Endothelial cell of umbilical vein (primary cell): ENCODE data around the gene SYNM. TPM values are rescaled to one million over a fixed set of nuclear protein-coding genes. Genes with fewer than 3 reads are reported as not detected.

ENCODE experiments used
- BruUV-seq: library from RNA; stranded (reverse); fragments of 400-500 nt; replicated peaks from 2 replicates; lab custom pipeline; 2021; lab: Mats Ljungman, UMichigan
- CTCF ChIA-PET: fragments of 300-600, 350-600 bp; sonication (Branson Sonifier 250); formaldehyde crosslinking; loops from one replicate; lab custom pipeline; 2021; ENCODE audit warnings: antibody characterized with exemption, inconsistent platforms; lab: Charles Lee
- POLR2A ChIA-PET: fragments of 300-600, 350-600 bp; sonication (Branson Sonifier 250); formaldehyde crosslinking; loops from one replicate; lab custom pipeline; 2021; ENCODE audit warnings: antibody characterized with exemption, inconsistent platforms; lab: Charles Lee
- DNase-seq: peaks from one replicate; pipeline ENCODE4 v3.0.0-alpha.2; 2011; ENCODE audit warnings: low read depth, low spot score
- FAIRE-seq: peaks from 2 replicates; lab custom pipeline; 2011; peaks lifted over from hg19 to GRCh38; lab: Jason Lieb, UNC
- H2AFZ ChIP-seq: 2 replicates; pipeline ENCODE4 v1.6.0; 2012; ENCODE audit warnings: low read depth, low read length, control low read depth, inconsistent platforms
- H3K27ac ChIP-seq: 2 replicates; pipeline ENCODE4 v1.5.1; 2011; ENCODE audit warnings: low read depth, mild to moderate bottlenecking, control low read depth, low read length, moderate library complexity; ENCODE audit not compliant: insufficient read depth
- H3K27me3 ChIP-seq, 2 experiments: 2 replicates each; pipeline versions ENCODE4 v1.6.0 to v1.6.1; 2011; ENCODE audit warnings: low read length in 2 of 2, mixed read lengths in 1 of 2; ENCODE audit not compliant: control insufficient read depth in 2 of 2, insufficient read depth in 2 of 2
- H3K36me3 ChIP-seq, 2 experiments: 2 replicates in 1 of 2; 3 replicates in 1 of 2; pipeline ENCODE4 v1.5.1; 2011; ENCODE audit warnings: low read length in 2 of 2, mild to moderate bottlenecking in 1 of 2, moderate library complexity in 1 of 2; ENCODE audit not compliant: control insufficient read depth in 2 of 2, insufficient read depth in 2 of 2; ENCODE audit errors: extremely low read depth in 1 of 2
- H3K4me1 ChIP-seq: 3 replicates; pipeline ENCODE4 v1.5.1; 2011; ENCODE audit warnings: mild to moderate bottlenecking, low read length; ENCODE audit not compliant: control insufficient read depth, insufficient read depth; ENCODE audit errors: extremely low read depth
- H3K4me2 ChIP-seq: 2 replicates; pipeline ENCODE4 v1.6.1; 2011; ENCODE audit warnings: low read length, control low read depth, mixed read lengths; ENCODE audit not compliant: insufficient read depth
- H3K4me3 ChIP-seq, 3 experiments: fragments of 200-600 bp in 1 of 3; sonication (generic), shearing (Covaris generic) in 1 of 3; replicated peaks in 1 of 3; 2 replicates each; pipeline ENCODE4 v1.5.1; 2011 to 2016; ENCODE audit warnings: control low read depth in 3 of 3, low read length in 3 of 3, mild to moderate bottlenecking in 2 of 3, inconsistent platforms in 1 of 3, low read depth in 1 of 3, moderate library complexity in 1 of 3; ENCODE audit not compliant: insufficient read depth in 1 of 3
- H3K79me2 ChIP-seq: 2 replicates; pipeline ENCODE4 v1.6.0; 2012; ENCODE audit warnings: low read length, inconsistent platforms; ENCODE audit not compliant: control insufficient read depth, insufficient read depth
- H3K9ac ChIP-seq: replicated peaks from 2 replicates; pipeline ENCODE3; 2011; ENCODE audit warnings: low read length, control low read depth; ENCODE audit not compliant: insufficient read depth; ENCODE audit errors: extremely low read depth
- H3K9me1 ChIP-seq: replicated peaks from 3 replicates; pipeline ENCODE4 v1.6.0; 2011; ENCODE audit warnings: mild to moderate bottlenecking, low read length; ENCODE audit not compliant: control insufficient read depth, insufficient read depth; ENCODE audit errors: extremely low read depth
- H3K9me3 ChIP-seq: replicated peaks from 2 replicates; pipeline ENCODE4 v1.5.1; 2012; ENCODE audit warnings: low read length, inconsistent platforms; ENCODE audit not compliant: control insufficient read depth, insufficient read depth
- H4K20me1 ChIP-seq: replicated peaks from 2 replicates; pipeline ENCODE3; 2011; ENCODE audit warnings: mild to moderate bottlenecking, low read length; ENCODE audit not compliant: control insufficient read depth, insufficient read depth; ENCODE audit errors: extremely low read depth
- EZH2 ChIP-seq: IDR thresholded peaks from 2 replicates; pipeline ENCODE4 v1.6.1; 2012; ENCODE audit warnings: borderline replicate concordance, low read depth, mild to moderate bottlenecking, moderate library complexity, low read length, inconsistent platforms; ENCODE audit not compliant: severe bottlenecking
- FOS ChIP-seq: IDR thresholded peaks from 2 replicates; pipeline ENCODE4 v1.6.1; 2011; ENCODE audit warnings: mild to moderate bottlenecking, low read length, moderate library complexity, borderline replicate concordance; ENCODE audit not compliant: insufficient read depth
- GATA2 ChIP-seq: IDR thresholded peaks from 2 replicates; pipeline ENCODE4 v1.7.0; 2011; ENCODE audit warnings: low read depth, mild to moderate bottlenecking, moderate library complexity, mixed read lengths, low read length; ENCODE audit not compliant: insufficient read length, insufficient read depth
- JUN ChIP-seq: IDR thresholded peaks from 2 replicates; pipeline ENCODE4 v1.6.1; 2011; ENCODE audit warnings: borderline replicate concordance, low read depth; ENCODE audit not compliant: insufficient read length, insufficient read depth
- MYC ChIP-seq: IDR thresholded peaks from one replicate; pipeline ENCODE4 v1.6.1; 2011; ENCODE audit warnings: mild to moderate bottlenecking, low read depth, low read length
- POLR2A ChIP-seq: IDR thresholded peaks from 2 replicates; pipeline ENCODE4 v1.6.1; 2012; ENCODE audit warnings: low read depth, mild to moderate bottlenecking, control low read depth, low read length
- POLR2AphosphoS5 ChIP-seq: IDR thresholded peaks from 2 replicates; pipeline ENCODE4 v1.6.1; 2012; ENCODE audit warnings: low read depth, mild to moderate bottlenecking, control low read depth, low read length, moderate library complexity; ENCODE audit not compliant: insufficient read depth
- dilution Hi-C: fragments of 300-500 bp; cut with MboI; formaldehyde crosslinking; loops from one replicate; pipeline ENCODE4 v1.15.0; 2019; ENCODE audit warnings: low sequenced_read_pairs; ENCODE audit not compliant: extremely low pct_ligation_motif_present
- intact Hi-C: fragments of 100-400 bp; cut with micrococcal nuclease; formaldehyde crosslinking; loops from one replicate; pipeline ENCODE4 v1.10.0; 2022
- polyA plus RNA-seq, 4 experiments: library from polyadenylated mRNA; depleted of rRNA in 3 of 4; stranded (reverse) in 3 of 4; unstranded in 1 of 4; fragments of >200 nt; gene quantifications; 2 replicates each; pipeline versions ENCODE4 v1.2.1 to v1.2.3, GENCODE V29; 2011 to 2012; ENCODE audit warnings: missing spikeins in 1 of 4
- total RNA-seq: library from RNA; stranded (reverse); gene quantifications from 2 replicates; pipeline ENCODE4 v1.2.3, GENCODE V29; 2021
- TF ChIP-seq, protein P1 (sequence below): IDR thresholded peaks from 2 replicates; pipeline ENCODE4 v1.6.1; 2011; ENCODE audit not compliant: insufficient read depth, insufficient read length
- TF ChIP-seq, protein P2 (sequence below), 2 donors: IDR thresholded peaks; 1 replicate in 1 of 2; 2 replicates in 1 of 2; pipeline ENCODE4 v1.5.1; 2011; ENCODE audit warnings: low read length in 2 of 2, mild to moderate bottlenecking in 2 of 2, moderate library complexity in 2 of 2, control low read depth in 1 of 2, inconsistent platforms in 1 of 2, low read depth in 1 of 2; ENCODE audit not compliant: insufficient read depth in 1 of 2; ENCODE audit errors: extremely low read depth in 1 of 2

SYNM gene
- total and polyA plus RNA-seq, 2 donors (not counting 3 experiments of a cell fraction or from before 2014, with no cell fraction given) = 3.7 to 10.2 TPM

DNA sequence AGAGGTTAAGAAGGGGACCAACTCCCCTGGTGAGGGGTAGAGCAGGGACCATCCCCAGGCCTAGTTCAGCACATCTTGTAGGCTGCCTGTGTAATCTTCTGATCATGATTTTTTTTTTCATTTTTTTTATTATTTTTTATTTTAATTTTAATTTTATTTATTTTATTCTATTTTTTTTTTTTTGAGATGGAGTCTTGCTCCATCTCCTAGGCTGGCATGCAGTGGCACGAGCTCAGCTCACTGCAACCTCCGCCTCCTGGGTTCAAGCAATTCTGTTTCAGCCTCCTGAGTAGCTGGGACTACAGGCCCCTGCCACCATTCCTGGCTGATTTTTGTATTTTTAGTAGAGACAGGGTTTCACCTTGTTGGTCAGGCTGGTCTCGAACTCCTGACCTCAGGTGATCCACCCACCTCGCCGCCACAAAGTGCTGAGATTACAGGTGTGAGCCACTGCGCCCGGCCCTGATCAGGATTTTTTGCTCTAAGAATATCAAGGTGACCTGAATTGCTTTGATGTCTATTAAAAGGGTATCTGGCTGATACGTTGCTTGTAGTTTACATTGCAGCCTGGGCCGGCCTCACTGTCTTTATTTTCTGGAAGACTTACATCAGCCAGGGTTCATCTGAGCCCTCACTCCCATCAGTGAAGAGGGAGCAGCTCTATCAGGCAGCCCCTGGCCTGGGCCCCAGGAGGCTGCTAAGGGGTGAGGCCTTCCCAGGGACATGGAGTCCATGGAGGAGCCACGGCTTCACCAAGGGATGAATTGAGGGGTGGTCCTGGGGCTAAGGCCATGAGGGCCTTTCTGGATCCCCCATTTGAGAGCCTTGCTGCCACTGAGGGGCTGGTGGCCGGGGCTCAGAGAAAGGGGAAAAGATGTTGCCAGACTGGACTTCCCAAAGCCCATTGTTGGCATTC, 10.7 kb downstream of the SYNM start:
- Histone ChIP-seq H3K79me2 (no peaks in the 10 kb centered on the region), H3K4me1 (no peaks in the 10 kb centered on the region), H3K27ac (no peak overlapping the region), H3K9me1 (no peaks in the 10 kb centered on the region), H3K36me3 (peaks cover 0 to 2% of the 10 kb centered on the region in 2 experiments), H3K9me3 (no peaks in the 10 kb centered on the region), H4K20me1 (no peaks in the 10 kb centered on the region), H3K4me3 (no peak overlapping the region), H3K4me2 (no peak overlapping the region), H3K27me3 (no peaks in the 10 kb centered on the region), H3K9ac (no peak overlapping the region), H2AFZ (no peak overlapping the region)
- dilution Hi-C loops = no loop called here
- FAIRE-seq (no peak), DNase-seq (no peak)
- ChIA-PET CTCF (no interaction called here), POLR2A (no interaction called here)
- TF ChIP-seq, protein P1, sequence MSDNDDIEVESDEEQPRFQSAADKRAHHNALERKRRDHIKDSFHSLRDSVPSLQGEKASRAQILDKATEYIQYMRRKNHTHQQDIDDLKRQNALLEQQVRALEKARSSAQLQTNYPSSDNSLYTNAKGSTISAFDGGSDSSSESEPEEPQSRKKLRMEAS = no peak
- TF ChIP-seq POLR2AphosphoS5 (no peak), FOS (no peak), MYC (no peak), GATA2 (no peak), JUN (no peak), EZH2 (no peak), POLR2A (no peak)
- TF ChIP-seq, protein P2, sequence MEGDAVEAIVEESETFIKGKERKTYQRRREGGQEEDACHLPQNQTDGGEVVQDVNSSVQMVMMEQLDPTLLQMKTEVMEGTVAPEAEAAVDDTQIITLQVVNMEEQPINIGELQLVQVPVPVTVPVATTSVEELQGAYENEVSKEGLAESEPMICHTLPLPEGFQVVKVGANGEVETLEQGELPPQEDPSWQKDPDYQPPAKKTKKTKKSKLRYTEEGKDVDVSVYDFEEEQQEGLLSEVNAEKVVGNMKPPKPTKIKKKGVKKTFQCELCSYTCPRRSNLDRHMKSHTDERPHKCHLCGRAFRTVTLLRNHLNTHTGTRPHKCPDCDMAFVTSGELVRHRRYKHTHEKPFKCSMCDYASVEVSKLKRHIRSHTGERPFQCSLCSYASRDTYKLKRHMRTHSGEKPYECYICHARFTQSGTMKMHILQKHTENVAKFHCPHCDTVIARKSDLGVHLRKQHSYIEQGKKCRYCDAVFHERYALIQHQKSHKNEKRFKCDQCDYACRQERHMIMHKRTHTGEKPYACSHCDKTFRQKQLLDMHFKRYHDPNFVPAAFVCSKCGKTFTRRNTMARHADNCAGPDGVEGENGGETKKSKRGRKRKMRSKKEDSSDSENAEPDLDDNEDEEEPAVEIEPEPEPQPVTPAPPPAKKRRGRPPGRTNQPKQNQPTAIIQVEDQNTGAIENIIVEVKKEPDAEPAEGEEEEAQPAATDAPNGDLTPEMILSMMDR (IDR thresholded peaks at IDR 0.05; ENCODE audit: extremely low read depth in 1 of 2, insufficient read depth in 1 of 2, low read depth in 1 of 2, low read length in 2 of 2) = no peak
- BruUV-seq = no TSS peak
- intact Hi-C loops = no loop called here
